ENCODE measurements around the gene ATP2B2.

The ATP2B2 gene

DNA sequence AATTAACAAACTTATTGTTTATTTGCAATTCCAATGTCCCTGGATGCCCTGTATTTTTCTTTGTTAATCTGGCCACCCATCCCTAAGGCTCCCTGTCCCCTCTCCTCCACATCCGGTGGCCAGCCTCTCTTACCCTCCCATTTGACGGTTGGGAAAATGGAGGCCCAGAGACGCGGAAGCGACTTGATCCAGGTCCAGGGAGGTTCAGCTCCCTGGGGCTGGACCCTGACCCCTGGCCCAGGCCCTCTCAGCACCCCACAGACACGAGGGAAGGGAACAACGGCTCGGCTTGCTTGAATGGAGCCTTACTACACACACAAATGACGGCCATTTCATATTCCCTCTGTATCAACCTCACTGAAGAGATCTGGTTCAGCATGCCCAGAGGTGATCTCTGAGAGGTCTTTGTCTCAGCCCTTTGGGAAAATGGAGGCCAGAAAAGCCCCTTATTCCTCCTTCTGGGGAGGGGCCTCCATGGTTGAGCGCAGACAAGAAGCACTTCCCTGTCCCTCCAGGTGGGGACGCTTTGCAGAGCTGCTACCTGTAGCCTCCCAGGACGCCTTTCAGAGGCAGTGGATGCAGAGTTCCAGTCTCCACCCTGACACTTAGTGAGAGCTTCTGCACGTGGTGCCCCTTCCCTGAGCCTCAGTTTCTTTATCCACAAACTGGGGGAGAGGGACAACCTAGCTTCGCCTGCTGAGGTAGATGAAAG, 82.1 kb downstream of the ATP2B2 start:
- no peak for DNase-seq

GRCh38 chr3:10421996-10422395, 83.4 kb downstream of the ATP2B2 start:
- no peak for DNase-seq

GRCh38 chr3:10420745-10421475, 84.5 kb downstream of the ATP2B2 start:
- no peak for DNase-seq

DNA sequence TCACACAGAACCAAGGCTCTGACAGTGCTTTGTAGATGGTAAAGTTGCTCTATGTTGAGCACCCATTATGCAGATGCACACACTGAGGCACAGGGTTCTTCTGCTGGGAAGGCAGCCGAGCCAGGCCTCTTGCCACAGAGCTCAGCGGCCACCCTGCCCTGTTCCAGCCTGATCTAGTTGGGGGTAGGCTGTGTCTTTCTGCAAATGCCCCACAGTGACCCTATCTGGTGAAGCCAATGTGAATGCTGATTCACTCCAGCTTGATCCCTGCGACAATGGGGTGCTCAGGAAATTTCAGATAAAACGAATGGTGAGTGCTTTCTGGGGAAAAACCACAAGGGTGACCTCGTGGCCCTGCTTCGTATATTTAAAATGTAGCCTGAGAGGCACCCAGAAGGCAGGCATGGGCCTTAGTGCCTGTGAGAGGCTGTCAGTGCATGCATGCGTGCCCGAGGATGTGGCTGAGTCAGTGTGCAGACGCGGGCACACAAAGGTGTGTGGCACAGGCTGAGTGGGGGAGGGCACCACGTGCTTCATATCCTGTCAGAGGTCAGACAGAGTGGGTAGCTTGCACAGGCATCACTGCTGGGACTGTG, 85.7 kb downstream of the ATP2B2 start:
- DNase-seq, result no peak

GRCh38 chr3:10417847-10418246, 87.5 kb downstream of the ATP2B2 start:
- DNase-seq, result no peak

GRCh38 chr3:10416730-10417300, 88.6 kb downstream of the ATP2B2 start:
- no peak for DNase-seq

DNA sequence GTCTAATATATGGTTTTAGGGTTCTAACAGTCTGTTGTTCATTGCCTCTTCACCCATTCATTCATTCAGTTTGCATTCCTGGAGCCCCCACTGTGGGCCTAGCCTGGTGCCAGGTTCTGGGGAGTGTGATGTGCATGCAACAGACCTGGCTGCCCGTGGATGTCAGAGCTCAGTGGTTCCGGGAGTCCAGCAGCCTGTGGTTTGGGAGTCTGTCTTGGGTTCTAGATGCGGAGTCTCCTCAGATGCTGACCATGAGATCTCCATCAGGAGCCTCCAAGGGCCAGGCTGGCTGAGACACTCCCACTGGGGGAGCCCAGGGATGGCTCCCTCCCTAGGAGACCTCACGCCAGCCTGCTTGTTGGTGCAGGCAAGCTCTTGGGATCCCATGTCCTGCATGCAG, 92.3 kb downstream of the ATP2B2 start:
- DNase-seq, result no peak

- DNase-seq, result no peak
These were observed 93.6 kb downstream of the ATP2B2 start for GRCh38 chr3:10411598-10412332.

DNA sequence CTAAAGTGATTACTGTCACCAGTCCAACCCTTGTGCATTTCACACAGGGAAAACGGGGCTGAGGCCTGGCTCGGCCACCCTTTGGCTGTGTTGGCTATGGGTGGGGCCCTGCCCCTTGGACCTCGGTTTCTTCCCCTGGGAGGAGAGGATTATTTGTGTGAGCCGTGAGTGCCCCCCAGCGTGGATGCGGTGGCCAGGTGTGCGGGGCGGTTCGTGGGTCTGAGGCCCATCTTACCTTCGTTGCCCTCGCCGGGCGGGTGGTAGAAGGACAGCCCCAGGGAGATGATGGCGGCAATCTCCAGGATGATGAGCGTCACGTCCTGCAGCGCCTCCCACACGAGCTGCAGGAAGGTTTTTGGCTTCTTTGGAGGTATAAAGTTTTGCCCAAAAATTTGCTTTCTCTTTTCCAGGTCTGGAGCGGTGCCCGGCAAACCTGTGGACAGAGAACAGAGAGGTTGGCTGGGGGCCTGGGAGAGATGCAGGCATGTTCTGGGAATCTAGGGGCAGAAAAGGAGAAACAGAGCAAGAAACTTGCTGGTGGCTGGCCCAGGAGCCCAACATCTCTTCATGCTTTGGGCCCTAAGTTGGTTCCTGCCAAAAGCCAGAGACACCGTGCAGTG, 94.9 kb downstream of the ATP2B2 start:
- no peak for DNase-seq

GRCh38 chr3:10408680-10409079, 96.7 kb downstream of the ATP2B2 start:
- no peak for DNase-seq

DNA sequence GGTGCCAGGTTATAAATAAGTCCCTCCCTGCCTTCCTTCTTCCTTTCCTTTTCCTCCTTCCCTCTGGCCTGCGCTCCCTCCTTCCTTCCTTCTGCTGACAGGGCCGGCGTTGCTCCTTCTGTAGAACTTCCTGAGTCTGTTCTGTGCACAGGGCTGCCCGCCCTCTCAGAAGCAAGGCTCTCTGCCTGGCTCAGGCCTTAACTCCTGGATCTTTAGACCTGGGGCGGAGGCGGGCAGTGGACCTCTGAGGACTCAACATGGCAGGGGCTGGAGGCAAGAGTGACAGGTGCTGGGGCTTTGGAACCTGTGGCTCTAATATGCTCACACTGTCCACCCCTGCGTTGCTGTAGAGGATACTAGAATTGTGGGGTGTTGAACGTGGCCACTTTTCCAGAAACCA, 98.0 kb downstream of the ATP2B2 start:
- DNase-seq, result no peak

GRCh38 chr3:10406414-10406813, 99.0 kb downstream of the ATP2B2 start:
- no peak for DNase-seq

- DNase-seq, result no peak
These were observed 99.6 kb downstream of the ATP2B2 start for GRCh38 chr3:10405816-10406215.

DNA sequence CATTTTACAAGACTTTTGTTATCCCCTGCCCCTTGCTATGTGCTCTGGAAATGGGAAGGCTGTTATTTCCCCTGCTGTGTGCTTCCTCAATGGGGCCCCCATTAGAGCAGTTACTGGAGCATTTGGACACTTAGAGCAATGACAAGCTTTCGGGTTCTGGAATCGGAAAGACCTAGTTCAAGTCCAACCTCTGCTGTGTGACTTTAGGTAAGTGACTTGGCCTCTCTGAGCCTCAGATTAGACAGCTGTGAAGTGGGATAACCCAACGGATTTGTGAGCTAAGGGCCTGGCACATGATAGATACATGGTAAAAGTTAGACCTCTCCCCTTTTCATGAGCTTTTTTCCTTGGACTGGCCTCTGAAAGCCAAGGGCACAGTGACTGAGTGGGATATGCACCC, 100.5 kb downstream of the ATP2B2 start:
- DNase-seq, result no peak

GRCh38 chr3:10404377-10404776, 101.0 kb downstream of the ATP2B2 start:
- no peak for DNase-seq

GRCh38 chr3:10401990-10402761, 103.2 kb downstream of the ATP2B2 start:
- no peak for DNase-seq

DNA sequence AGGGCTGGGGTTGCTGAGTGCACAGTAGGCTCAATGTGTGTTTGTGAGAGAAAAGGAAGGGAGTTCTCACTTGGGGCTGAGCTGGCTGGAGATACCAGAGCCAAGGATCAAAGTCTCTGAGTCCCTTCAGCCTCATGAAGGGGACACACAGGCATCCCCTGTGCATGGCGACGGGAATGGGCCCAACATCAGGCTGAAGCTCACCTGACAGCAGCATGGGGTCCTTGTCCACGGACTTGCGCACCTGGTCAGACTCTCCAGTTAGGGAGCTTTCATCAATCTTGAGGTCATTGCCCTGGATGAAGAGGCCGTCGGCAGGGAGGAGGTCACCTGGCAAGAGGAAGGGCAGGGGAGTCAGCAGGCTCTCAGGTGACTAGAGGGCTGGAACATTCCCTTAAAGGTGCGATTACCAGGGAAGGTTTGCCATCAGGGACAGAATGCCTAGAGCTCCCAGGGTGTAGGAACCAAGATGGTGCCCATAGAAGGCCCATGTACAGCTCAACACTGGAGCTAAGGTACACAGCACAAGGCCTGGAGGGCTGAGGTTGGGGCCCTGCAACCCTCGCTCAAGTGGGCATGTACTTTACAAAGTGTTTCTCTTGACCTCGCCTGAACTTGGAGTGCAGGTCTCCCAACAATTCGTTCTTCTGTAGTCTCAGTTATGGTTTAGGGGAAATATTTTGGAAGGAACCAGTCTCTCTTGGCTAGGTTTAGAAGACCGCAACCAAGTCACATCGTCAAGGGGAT, 104.5 kb downstream of the ATP2B2 start:
- DNase-seq, result no peak

GRCh38 chr3:10400050-10400748, 105.2 kb downstream of the ATP2B2 start:
- DNase-seq, result no peak

GRCh38 chr3:10399634-10400033, 105.8 kb downstream of the ATP2B2 start:
- no peak for DNase-seq

DNA sequence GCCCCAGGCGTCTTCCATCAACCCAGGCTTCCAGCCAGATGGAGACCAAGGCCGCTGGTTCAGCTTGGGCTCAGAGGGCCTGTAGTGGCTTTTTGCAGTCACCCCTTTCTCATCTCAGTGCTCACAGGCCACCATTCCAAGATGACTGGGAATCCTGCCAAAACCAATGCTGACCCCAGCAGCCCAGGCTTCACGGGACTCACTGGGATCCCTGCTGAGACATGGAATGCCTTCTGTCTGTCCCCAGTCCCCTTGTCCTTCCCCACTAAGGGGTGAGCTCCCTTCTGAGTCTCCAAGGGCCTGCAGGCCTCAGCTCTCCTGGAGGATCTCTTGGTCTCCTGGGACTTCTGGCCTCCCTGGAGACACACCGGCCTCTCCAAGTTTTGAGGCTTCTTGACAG, 107.0 kb downstream of the ATP2B2 start:
- DNase-seq, result no peak

DNA sequence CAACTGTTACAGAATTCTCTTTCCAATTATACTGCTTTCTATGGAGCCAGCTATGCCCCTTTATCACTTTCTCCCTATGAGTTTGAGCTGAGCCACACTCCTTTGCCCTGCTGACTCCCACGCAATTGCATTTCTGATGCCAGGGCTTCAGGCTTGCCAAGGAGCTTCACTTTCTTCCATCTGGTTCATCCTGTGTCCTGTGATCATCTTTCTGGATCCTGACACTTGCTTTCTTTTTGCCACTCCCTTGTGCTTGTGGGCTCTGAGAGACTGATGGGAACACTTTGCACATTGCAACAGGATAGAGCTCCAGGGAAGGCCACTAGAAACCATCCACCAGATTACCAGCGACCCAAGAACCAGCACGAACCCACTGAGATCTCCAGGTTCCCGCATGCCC, 107.5 kb downstream of the ATP2B2 start:
- DNase-seq, result no peak
